Measurements from ENCODE around the gene PRF1.

The PRF1 gene

DNA sequence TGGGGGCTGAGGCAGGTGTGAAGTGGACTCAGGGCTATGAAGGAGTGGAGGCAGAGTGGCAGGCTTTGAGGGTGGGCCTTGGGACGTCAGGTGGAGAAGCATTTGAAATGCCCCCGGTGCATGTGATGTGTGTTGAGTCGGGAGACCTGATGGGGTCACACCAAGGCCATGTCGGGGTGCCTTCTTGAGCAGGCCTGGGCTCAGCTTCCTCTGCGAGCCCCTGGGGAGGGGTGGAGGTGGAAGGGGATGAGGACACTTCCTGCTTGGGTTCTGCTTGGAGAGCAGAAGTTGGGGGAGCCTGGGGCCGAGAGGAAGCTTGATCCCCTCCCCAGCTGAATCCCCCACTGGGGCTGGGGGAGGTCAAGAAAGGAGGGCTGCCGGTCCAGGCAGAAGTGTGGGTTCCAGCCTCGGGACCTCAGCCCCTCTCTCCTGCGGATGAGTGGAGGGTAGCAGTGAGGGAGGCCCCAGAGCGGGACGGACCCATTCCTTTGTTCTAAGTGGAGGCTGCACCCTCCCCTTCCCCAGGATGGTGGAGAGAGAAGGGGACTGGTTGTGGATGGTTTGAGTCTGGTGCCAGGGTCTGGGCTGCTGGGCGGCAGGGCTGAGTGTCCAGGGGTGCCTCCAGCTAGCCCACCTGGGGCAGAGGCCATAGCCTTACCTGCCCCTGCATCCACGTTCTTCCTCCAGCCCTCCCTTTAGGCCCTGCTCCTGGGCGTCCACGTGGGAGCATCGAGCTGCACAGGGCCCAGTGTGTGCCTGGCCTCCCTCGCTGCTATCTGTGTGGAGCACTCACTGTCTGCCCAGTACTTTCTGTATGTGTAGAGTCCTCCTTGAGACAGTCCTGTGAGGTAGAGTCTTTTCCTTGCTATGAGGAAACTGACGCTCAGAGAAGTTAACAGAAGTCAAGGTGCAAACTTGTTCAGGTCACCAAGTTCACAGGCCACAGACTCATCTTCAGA is 36.7 kb downstream of the PRF1 start:
- no peak overlapping the region for H3K4me2 ChIP-seq (ENCODE audit: low read length)
- H4K20me1 ChIP-seq (ENCODE audit: control insufficient read depth, insufficient read depth, low read depth, low read length), result no peaks in the 10 kb centered on the region
- no peaks in the 10 kb centered on the region for H3K9me3 ChIP-seq (ENCODE audit: control insufficient read depth, insufficient read depth, low read length)
- H3K9me2 ChIP-seq (replicated peaks; ENCODE audit: control insufficient read depth, low read length), result no peaks in the 10 kb centered on the region
- H3K4me3 ChIP-seq (ENCODE audit: low read length), result no peak overlapping the region
- no peak overlapping the region for H3K27ac ChIP-seq (ENCODE audit: low read depth, low read length)
- no peaks in the 10 kb centered on the region for H3K79me2 ChIP-seq (ENCODE audit: control insufficient read depth, low read length)
- peaks cover 29% of the 10 kb centered on the region for H3K36me3 ChIP-seq (ENCODE audit: control insufficient read depth, low read length)
- no peaks in the 10 kb centered on the region for H3F3A ChIP-seq (ENCODE audit: control insufficient read depth, insufficient read depth)
- no peaks in the 10 kb centered on the region for H3K27me3 ChIP-seq (ENCODE audit: control insufficient read depth, low read length)
- H3K4me1 ChIP-seq (ENCODE audit: control insufficient read depth, low read length), result peaks cover 23% of the 10 kb centered on the region
- TF ChIP-seq EZH2phosphoT487 (IDR thresholded peaks at IDR 0.05; ENCODE audit: borderline replicate concordance, low read length), result no peak
- TF ChIP-seq, protein P1, sequence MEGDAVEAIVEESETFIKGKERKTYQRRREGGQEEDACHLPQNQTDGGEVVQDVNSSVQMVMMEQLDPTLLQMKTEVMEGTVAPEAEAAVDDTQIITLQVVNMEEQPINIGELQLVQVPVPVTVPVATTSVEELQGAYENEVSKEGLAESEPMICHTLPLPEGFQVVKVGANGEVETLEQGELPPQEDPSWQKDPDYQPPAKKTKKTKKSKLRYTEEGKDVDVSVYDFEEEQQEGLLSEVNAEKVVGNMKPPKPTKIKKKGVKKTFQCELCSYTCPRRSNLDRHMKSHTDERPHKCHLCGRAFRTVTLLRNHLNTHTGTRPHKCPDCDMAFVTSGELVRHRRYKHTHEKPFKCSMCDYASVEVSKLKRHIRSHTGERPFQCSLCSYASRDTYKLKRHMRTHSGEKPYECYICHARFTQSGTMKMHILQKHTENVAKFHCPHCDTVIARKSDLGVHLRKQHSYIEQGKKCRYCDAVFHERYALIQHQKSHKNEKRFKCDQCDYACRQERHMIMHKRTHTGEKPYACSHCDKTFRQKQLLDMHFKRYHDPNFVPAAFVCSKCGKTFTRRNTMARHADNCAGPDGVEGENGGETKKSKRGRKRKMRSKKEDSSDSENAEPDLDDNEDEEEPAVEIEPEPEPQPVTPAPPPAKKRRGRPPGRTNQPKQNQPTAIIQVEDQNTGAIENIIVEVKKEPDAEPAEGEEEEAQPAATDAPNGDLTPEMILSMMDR (IDR thresholded peaks at IDR 0.05; ENCODE audit: low read depth, low read length, poor library complexity, severe bottlenecking), result no peak

DNA sequence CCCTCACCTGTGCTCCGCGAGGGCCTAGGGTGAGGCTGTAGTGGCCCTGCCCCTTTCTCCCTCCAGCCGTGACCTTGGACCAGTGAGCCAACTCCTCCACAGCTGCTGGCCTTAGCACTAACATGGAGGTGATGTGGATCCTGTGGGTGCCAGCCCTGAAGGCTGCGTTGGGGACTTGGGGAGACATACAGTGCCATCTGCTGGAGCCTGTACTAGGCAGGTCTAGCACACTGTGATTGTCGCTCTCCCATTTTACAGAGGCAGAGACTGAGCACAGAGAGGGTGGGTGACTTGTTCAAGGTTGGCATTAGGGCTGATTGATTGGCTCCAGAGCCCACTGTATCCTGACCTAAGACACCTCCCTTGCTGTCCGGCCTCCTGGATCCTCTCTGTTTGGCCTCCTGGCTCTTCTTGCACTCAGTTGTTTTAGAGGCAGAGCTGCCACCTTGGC is 37.6 kb downstream of the PRF1 start:
- Histone ChIP-seq H3K9me3 (ENCODE audit: control insufficient read depth, insufficient read depth, low read length) (no peaks in the 10 kb centered on the region), H3K4me3 (ENCODE audit: low read length) (no peak overlapping the region), H4K20me1 (ENCODE audit: control insufficient read depth, insufficient read depth, low read depth, low read length) (no peaks in the 10 kb centered on the region), H3K9me2 (replicated peaks; ENCODE audit: control insufficient read depth, low read length) (no peaks in the 10 kb centered on the region), H3K36me3 (ENCODE audit: control insufficient read depth, low read length) (peaks cover 36% of the 10 kb centered on the region), H3F3A (ENCODE audit: control insufficient read depth, insufficient read depth) (no peaks in the 10 kb centered on the region), H3K4me1 (ENCODE audit: control insufficient read depth, low read length) (peaks cover 32% of the 10 kb centered on the region), H3K27ac (ENCODE audit: low read depth, low read length) (no peak overlapping the region), H3K4me2 (ENCODE audit: low read length) (no peak overlapping the region), H3K79me2 (ENCODE audit: control insufficient read depth, low read length) (no peaks in the 10 kb centered on the region), H3K27me3 (ENCODE audit: control insufficient read depth, low read length) (no peaks in the 10 kb centered on the region)
- TF ChIP-seq, protein P1 (IDR thresholded peaks at IDR 0.05; ENCODE audit: low read depth, low read length, poor library complexity, severe bottlenecking), result peak; percentile 43
- TF ChIP-seq EZH2phosphoT487 (IDR thresholded peaks at IDR 0.05; ENCODE audit: borderline replicate concordance, low read length), result no peak

DNA sequence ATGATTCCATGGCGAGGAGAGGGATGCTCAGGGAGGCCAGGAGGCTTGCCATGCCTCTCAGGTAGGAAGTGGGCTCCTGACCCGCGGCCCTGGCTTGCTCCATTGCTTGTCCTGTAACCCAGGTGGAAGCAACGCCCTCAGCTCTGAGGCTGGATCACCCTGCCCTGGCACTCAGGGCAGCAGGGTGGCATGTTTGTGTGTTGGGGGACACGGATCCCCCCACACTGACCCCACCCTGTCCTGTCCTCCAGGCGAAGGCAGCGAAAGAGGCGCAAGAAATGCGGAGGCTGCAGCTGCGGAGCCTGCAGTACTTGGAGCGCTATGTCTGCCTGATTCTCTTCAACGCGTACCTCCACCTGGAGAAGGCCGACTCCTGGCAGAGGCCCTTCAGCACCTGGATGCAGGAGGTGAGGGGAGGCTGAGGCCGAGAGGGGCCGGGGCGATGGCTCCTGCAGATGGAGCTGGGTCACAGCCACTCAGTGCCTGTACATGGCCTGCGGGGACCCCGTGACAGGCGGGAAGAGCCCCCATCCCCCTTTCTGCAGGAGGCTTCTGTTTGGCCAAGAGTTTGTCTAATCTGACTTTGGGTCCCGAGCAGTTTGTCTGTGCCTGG is 38.3 kb downstream of the PRF1 start:
- no peaks in the 10 kb centered on the region for H4K20me1 ChIP-seq (ENCODE audit: control insufficient read depth, insufficient read depth, low read depth, low read length)
- H3K4me3 ChIP-seq (ENCODE audit: low read length), result no peak overlapping the region
- no peak overlapping the region for H3K4me2 ChIP-seq (ENCODE audit: low read length)
- H3K79me2 ChIP-seq (ENCODE audit: control insufficient read depth, low read length), result no peaks in the 10 kb centered on the region
- H3K36me3 ChIP-seq (ENCODE audit: control insufficient read depth, low read length), result peaks cover 35% of the 10 kb centered on the region
- no peaks in the 10 kb centered on the region for H3K9me3 ChIP-seq (ENCODE audit: control insufficient read depth, insufficient read depth, low read length)
- no peaks in the 10 kb centered on the region for H3K27me3 ChIP-seq (ENCODE audit: control insufficient read depth, low read length)
- H3K9me2 ChIP-seq (replicated peaks; ENCODE audit: control insufficient read depth, low read length), result no peaks in the 10 kb centered on the region
- no peak overlapping the region for H3K27ac ChIP-seq (ENCODE audit: low read depth, low read length)
- no peaks in the 10 kb centered on the region for H3F3A ChIP-seq (ENCODE audit: control insufficient read depth, insufficient read depth)
- peaks cover 40% of the 10 kb centered on the region for H3K4me1 ChIP-seq (ENCODE audit: control insufficient read depth, low read length)
- no peak for TF ChIP-seq EZH2phosphoT487 (IDR thresholded peaks at IDR 0.05; ENCODE audit: borderline replicate concordance, low read length)
- TF ChIP-seq, protein P1 (IDR thresholded peaks at IDR 0.05; ENCODE audit: low read depth, low read length, poor library complexity, severe bottlenecking), result no peak

Data from DOHH2 (cell line).